GM18861 (cell line): ENCODE data around the gene CDKN2B-AS1.

Experiments
- ATAC-seq: cut with Tn5 transposase; IDR thresholded peaks from one replicate; pipeline ENCODE4 v1.9.1; 2021; ENCODE audit not compliant: unreplicated experiment

CDKN2B-AS1 gene

DNA sequence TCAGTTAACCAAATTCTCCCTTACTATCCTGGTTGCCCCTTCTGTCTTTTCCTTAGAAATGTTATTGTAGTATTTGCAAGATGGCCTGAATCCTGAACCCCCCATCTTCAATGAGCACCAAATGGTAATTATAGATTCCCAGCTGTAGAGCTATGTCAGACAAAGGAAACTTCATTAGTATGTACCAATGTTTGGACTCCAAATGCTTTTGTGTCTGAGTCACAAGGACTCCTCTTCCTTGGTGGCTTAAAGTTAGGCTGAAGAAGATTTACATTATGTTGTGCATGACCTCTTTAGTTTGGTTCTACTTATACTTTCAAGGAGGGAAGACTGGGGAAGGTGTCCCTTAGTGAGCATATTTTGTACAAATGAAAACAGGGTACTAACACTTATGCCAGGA is 120.4 kb downstream of the CDKN2B-AS1 start:
- no peak for ATAC-seq

DNA sequence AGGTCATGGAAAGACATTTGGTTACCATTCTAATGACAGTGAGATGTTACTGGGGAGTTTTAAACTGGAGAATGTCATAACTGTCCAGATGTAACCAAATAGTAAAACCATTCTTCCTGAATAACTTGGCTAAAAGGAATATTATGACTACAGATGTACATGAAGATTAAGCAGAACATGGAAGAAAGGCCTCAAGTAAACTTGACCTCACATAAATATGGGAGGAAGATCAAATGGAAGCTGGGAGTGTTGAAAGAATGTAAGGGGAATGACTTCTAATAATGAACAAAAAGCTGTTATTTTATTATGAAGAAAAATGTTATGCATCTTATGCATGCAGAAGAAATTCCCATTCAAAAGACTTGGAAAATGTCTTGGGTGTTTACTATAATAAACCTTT is 122.2 kb downstream of the CDKN2B-AS1 start:
- ATAC-seq = no peak

DNA sequence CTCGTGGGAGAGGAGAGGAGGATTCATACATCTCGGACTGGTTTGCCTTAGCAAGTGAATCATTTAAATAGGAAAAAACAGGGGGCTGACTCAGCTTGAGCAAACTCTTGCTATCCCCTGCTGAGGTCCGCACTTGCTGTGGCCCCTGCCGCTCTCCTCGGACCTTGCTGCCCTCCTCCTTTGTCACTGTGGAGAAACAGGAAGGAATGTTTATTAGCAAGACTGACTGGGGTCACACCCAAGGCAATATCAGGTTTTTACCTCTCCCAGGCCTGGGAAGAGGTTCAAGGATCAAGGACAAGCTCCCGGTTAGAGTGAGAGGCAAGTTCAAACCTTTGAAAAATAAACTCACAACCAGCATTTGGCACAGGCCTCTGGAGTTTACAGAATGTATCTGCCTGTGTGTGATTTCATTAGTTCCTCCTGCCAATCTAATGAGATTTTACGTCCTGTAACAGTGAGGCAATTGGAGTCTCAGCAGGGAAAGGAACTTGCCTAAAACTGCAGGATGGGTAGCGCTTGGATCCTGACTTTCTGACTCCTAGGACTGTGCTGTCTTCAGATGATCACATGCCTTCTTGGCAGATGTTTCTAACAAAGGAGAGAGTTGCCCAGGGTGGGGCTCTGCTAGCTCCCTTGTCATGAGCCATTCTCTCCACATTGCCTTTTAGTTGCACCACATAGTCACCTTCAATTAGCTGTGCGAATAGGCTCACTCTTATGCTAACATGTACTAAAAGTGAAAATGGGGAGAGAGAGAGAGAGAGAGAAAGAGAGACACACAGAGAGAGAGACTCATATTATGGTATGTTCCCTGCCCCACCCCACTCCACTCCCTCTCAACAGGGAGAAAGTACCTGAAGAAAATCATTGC is 123.2 kb downstream of the CDKN2B-AS1 start:
- no peak for ATAC-seq

DNA sequence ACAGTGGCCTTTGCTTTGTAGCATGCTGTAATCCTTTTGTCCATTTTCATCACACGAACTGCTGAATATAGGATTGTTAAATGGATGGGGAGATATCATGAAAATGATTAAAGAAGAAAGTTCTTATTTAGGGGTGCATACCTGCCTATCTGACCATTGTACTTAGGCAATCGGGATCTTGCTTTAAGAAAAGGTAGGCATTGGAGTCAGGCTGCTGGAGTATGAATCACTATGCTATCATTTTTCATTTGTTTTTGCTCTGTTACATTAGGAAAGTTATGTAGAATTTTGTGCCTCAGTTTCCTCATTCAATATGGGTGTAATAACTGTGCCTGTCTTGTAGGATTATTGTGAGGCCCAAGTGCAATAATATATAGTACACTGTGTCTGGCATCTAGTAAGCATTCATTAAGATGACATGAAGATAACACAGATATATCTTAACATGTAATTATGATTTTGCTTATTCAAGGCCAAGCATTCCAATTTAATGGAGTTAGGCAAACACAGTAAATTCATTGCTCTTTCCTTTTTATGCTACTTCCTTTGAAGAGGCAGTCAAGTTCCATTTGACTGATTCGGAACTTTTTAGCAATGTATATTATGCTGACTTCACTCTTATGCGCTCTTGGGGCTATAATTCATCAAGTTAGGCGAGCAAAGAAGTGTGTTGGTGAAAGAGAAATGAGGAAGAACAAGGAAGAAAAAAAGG is 124.4 kb downstream of the CDKN2B-AS1 start:
- ATAC-seq = no peak

DNA sequence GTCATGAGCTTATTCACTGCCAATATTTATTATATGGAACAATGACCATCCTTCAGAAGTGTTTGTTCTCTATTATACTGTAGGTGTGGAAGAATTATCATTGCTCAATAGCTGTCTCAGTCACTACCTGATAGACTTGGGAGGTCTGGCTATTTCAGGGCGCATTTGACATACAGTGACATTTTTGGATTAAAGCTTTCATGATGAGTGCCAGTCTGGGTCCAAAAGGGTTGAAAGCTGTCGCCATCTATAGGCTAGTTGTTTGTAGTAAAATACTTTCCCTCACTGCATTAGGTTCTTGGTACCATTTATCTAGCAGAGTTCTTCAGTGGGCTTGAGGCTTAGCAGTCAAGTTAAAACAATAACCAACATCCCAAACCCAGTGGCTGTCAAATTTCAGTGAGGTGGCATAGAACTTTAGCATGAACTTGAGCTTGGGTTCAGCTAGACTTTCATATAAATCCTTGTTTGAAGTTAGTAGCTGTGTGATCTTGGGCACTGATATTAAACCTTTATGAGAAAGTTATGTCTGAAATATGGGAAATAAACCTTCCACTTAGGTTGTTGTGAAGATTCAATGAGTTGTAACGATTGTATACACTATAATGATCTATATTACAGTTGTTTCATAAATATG is 125.0 kb downstream of the CDKN2B-AS1 start:
- ATAC-seq = no peak

DNA sequence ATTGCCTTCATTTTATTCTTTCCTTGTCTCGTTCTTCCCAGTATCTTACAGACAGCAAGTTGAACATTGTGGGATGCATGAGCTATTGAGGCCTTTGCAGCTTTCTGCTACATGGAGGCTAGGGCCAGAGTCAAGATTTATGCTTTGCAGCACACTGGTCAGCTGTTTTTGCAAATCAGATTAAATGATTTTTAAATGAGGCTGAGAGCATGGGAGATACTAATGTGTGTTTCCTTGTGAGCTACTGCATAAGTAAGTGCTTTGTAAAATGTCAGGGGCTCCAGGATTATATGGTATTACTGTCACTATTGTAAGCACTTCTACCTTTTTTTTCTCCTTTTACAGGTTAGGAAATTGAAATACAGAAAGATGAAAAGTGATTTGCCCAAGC is 125.6 kb downstream of the CDKN2B-AS1 start:
- ATAC-seq = no peak

DNA sequence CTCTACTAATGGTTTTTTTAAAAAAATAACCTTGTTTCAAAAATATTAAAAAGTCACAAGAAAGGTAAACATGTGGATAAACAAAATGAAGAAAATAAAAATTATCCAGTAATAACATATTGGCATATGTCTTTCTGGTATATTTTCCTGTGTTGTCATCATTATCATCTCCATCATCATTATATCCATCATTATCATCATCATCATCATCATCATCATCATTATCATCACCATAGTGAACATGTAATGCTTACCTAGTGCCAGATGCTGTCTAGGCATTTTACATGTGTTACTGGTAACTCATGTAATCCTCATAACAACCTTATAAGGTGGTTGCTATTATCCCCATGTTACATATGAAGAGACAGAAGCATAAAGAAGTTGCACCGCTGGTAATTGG is 126.0 kb downstream of the CDKN2B-AS1 start:
- ATAC-seq = no peak

DNA sequence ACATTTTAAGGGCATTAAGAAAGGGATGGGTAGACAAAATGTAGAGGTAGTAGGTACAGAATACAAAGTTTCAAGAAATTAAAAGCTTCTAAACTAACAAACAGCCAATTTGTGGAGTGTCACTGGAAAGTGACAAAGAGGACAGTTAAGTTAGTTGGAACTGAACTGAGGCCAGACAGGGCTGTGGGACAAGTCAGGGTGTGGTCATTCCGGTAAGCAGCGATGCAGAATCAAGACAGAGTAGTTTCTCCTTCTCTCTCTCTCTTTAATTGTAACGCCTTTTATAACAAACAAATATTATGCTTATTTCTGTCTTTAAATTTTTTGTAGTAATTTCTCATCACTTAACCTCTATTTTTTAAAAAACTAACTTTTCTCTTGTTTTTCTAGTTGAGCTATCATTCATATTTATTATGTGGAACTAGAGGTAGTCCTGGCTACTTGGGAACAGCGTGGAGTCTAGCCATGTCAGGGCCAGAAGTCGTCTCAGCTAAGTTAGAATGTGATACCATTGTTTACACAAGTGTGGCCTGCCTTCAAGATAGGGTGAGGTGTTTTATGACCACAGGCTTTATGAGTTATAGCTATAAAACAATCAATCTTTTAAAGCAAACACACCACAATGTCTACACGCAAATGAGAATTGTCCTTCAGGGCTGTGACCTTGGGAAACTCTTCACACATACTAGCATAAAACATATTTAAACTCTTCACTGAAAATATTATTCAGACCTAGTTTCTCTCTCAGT is 129.8 kb downstream of the CDKN2B-AS1 start:
- ATAC-seq = no peak

DNA sequence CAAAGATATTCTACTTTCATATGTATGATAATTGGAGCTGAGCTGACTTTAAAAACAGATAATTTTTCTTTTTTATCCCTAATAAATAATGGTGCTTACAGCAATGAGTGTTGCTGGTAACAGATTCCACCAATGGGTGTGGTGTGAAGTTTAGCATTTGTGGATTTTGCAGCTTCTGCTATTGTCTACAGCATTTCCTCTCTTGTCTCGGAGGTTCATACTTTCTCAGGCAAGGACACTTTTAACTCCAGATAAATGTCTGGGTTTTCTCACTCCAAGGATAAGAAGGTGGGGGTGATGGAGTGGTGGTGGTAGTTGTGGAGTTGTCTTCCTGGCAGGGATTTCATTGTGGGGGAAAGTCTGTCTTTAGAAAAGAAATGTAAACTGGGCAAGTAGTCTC is 134.5 kb downstream of the CDKN2B-AS1 start:
- no peak for ATAC-seq

DNA sequence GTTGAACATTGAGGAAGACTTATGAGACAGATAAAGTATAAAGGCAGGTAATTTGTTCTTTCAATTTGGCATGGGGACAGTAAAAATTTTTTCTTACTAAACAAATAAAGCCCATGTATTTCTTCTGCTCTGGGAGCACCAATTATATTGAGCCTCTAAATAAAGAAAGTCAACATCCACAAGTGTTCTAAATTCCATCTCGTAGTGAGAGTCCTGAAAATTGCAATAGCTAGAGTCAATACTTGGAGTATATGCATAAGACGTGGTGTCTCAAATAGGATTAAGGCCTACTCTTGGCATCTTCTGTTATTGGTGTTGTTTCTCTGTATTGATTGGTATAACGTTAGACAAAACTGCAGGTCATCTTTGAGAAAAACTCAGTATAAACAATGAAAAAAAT is 135.0 kb downstream of the CDKN2B-AS1 start:
- ATAC-seq = no peak

DNA sequence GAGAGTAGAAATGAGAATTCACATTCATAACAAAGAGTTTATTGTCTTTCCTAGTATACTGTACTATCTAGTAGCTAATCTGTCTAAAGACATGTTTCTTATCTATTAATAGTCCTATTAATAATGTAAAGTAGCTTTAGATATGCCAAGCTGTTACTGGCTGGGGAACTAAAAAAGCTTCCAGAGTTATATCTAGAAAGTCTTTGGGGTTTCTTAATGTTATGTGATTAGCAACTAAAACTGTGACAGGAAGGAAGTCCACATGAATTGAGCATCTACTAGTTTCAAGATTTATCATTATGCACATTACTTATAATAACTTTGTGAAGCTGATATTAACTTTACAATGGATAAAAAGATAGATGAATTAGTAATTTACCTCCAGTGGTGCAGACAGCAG is 137.2 kb downstream of the CDKN2B-AS1 start:
- no peak for ATAC-seq

DNA sequence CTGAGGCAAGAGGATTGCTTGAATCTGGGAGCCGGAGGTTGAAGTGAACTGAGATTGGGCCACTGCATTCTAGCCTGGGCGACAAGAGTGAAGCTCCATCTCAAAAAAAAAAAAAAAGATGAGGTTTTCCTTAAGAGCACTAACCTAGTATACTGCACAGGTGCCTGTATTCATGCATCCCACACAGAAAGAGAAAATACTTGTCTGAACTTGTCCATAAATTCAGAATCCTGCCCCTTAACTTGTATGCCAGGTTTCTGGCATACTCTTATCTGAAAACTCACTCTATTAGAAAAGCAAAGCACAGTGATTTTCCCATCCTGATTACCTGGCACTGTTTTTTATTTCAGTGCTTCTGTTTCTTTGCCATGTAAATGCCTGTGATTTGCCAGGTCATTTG is 139.8 kb downstream of the CDKN2B-AS1 start:
- ATAC-seq = no peak

DNA sequence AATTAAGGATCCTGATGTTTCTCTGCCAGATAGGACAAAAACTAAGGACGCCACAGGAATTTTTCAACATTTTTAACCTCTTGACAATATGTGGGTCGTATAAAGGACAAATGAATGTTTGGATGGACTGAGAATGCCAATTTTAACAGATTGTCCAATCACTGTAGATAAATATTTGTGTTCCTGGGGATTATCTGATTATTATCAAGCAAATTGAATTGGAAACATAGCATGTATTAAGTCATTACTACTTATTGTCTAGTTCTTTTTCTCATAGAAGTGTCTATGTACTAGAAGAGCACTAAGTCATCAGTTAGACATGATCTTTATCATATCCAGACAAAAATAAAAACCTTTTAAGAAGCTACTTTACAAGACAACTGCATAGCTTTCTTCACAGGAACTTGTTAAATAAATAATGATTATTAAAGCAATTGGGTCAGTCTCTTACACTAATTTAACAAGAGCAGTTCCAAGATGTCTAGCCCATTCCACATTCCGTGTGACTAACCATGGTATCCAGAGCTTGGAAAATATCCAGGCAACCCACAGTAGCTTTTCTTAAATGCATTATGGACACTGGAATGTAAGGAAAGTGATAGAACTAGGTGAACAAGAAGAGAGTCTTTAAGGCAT is 142.0 kb downstream of the CDKN2B-AS1 start:
- ATAC-seq = no peak

DNA sequence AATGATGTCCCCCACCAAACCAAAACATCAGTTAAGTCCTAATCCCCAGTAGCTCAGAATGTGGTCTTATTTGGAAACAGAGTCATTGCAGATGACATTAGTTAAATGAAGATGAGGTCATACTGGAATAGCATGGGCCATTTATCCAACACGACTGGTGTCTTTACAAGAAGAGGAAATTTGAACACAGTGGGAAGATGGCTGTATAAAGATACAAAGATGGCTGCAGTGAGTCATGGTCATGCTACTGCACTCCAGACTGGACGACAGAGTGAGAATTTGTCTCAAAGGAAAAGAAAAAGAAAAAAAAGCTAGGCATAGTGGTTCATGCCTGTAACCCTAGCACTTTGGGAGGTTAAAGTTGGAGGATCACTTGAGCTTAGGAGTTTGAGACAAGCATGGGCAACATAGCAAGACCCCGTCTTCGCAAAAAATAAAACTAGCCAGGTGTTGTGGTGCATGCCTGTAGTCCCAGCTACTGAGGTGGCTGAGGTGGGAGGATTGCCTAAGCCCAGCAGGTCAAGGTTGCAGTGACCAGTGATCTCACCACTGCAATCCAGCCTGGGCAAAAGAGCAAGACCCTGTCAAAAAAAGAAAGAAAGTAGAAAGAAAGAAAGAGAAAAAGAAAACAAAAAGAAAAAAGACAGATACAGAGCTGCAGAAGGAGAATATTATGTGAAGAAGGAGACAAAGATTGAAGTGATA is 144.5 kb downstream of the CDKN2B-AS1 start:
- ATAC-seq = no peak

DNA sequence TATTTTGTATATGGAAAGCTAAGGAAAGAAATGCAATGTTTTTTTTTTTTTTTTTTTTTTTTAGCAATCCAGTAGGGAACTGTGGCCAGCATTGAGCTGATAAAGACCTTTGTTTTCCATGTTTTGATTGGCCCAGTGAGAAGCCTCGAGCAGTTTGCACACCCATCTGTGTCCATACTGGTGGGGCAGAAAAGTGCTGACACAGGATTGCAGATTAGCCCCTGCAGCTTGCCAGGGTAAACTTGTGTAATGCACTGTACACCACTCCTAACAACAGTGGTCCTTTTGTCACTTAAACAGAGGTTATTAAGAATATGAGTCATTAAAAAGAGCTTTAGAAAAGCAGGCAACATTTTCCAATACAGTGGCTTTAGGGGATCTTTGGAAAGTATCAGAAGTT is 147.3 kb downstream of the CDKN2B-AS1 start:
- ATAC-seq = no peak

DNA sequence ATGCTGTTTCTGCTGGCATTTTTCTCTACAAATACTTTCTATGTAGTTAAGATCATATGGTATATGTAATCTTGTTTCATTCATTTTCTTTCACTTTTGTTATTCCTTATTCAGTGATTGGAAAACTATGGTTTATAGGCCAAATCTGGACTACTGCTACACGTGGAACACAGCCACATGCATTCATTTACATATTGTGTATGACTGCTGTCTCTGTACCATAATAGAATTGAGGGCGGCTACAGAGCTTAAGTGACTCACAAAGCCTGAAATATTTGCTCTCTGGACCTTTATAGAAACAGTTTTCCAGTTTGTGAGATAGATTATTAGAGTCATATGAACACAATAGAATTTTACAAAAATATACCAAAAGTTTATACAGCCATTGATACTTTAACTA is 148.1 kb downstream of the CDKN2B-AS1 start:
- ATAC-seq = no peak

DNA sequence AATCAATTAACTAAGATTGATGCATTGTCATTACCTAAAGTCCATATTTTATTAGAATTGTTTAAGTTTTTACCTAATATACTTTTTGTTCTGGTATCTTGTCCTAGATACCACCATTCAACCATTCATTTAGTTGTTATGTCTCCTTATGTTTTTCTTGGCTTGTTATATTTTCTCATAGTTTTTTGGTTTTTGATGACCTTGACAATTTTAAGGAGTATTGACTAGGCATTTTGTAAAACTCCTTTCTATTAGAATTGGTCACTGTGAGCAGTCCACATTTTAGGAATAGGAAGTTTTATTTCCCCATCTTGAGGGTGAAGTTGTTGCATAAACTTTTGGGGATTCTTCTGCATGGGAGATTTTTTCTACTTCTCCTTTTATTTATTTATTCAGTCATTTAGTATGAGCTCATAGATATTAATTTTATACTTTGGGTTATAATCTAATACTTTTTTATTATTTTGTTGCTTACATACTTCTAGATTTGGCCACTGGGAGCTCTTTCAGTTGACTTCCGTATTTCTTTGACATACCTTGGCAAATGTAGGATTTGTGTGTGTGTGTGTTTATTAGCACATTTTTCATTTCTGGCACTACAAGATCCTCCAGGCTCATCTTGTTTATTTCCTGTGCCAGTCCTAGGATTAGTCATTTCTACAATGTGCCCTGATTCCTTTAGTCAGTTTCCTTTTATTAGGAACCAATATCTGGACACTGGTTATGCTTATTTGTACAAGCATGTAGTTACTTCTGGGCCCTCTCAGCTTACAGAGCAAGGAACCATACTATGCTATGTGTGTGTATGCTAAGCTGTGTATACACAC is 149.4 kb downstream of the CDKN2B-AS1 start:
- ATAC-seq = no peak

DNA sequence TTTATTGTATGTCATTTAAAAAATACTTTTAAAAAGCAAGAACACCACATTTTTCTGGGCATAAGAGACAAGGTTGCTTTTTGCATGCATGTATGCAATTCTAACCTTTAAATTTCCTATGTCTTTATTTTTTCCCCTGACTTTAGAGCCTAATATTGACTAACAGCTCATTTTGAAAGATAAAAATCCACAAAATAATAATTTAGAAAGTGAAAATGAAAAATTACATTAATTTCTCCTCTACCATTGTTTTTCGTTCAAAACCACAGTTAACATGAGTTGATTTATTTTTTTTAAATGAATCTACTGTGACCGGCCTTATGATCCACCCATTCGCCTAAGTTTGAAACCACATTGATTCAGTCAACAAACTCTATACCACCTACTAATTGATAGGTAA is 152.0 kb downstream of the CDKN2B-AS1 start:
- no peak for ATAC-seq

DNA sequence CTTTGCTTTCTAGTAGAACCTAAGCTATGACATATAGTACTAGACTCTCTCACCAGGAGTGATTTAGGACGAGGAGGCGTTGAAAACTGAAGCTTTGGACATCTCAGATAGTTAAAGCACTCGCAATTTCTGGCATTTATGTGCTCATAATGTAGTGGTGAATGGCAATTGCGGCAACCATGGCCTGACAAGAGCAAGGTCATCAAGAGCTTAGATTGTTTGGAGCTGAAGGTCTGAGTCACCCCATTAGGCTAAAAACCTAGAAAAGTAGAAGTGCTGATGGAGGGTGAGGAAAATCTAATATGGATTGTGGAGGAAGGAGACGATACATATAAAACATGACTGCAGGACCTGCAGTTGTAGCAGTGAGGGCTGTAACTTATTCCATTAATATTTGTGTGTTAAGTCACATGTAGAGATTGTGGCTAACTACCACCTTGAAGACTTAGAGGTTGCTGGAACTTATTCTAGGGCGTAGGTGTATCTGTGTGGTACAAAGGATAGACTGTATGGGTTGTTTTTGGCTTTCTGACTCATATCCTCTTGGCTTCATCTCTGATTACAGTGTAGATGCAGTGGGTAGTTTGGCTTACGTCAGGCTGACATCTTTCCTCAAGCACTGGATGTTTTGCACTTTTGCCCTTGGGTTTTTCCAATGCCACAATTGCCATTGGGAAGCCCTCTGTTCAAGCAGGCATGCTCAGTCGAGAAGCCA is 153.4 kb downstream of the CDKN2B-AS1 start:
- no peak for ATAC-seq
